Measurements from ENCODE around the gene C10orf88. TPM values are rescaled to one million over a fixed set of nuclear protein-coding genes. Genes with fewer than 3 reads are reported as not detected.

The C10orf88 gene
- total and polyA plus RNA-seq, 2 of the 13 experiments (the other 11 are each of a cell fraction or from before 2014, with no cell fraction given) = 4.6 to 11.8 TPM

DNA sequence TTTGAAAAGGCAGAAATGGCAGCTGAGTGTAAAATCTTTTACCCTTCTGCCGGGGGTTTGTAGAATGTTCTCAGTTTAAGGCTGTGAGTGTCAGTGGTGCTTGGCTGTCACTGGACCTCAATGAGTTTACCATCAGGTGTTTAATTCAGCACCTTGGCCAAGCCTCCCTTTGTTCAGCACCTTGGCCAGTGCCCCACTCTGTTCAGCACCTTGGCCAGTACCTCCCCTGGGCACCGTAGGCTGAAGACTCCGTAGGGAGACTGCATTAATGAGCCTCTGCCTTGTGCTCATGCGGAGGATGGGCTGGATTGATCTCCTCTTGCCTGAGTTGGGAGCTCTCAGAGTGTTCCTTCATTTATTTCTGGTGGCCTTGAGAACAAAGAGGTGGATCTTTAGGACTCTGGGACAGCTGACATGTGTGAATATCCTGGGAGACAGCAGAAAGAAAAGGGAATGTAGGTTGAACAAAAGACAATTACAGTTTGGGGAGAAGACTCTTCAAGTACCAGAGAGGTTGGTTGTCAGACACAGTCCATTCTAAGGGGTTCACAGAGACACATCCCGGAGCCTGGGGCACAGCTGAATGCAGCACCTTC lies 42.0 kb downstream of the C10orf88 start (continued):
- TF ChIP-seq MTF1 (CRISPR knock-in tag; IDR thresholded peaks at IDR 0.05) (peak; percentile 99), THAP11 (CRISPR knock-in tag; IDR thresholded peaks at IDR 0.05) (peak; percentile 91), MBNL3 (CRISPR knock-in tag; conservative IDR thresholded peaks at IDR 0.05) (no peak), NRL (CRISPR knock-in tag; IDR thresholded peaks at IDR 0.05; ENCODE audit: borderline replicate concordance) (peak; percentile 100), ZFP62 (CRISPR knock-in tag; IDR thresholded peaks at IDR 0.05) (no peak), NFRKB (IDR thresholded peaks at IDR 0.05) (no peak), KDM4B (CRISPR knock-in tag; IDR thresholded peaks at IDR 0.05) (peak; percentile 100), SNAI1 (CRISPR knock-in tag; IDR thresholded peaks at IDR 0.05; ENCODE audit: borderline replicate concordance) (peak; percentile 100), ZNF747 (CRISPR knock-in tag; IDR thresholded peaks at IDR 0.05; ENCODE audit: borderline replicate concordance) (peak; percentile 99), ZNF775 (CRISPR knock-in tag; IDR thresholded peaks at IDR 0.05; ENCODE audit: borderline replicate concordance) (peak; percentile 98), ZBTB42 (CRISPR knock-in tag; IDR thresholded peaks at IDR 0.05) (peak; percentile 99), ZNF850 (CRISPR knock-in tag; conservative IDR thresholded peaks at IDR 0.05) (peak; percentile 92; the same call in 1 of the 2 replicates), ZNF780A (CRISPR knock-in tag; IDR thresholded peaks at IDR 0.05) (peak; percentile 100), BORCS8-MEF2B (CRISPR knock-in tag; IDR thresholded peaks at IDR 0.05) (peak; percentile 100), PHF8 (CRISPR knock-in tag; IDR thresholded peaks at IDR 0.05) (peak; percentile 83)
- TF ChIP-seq, protein P1, sequence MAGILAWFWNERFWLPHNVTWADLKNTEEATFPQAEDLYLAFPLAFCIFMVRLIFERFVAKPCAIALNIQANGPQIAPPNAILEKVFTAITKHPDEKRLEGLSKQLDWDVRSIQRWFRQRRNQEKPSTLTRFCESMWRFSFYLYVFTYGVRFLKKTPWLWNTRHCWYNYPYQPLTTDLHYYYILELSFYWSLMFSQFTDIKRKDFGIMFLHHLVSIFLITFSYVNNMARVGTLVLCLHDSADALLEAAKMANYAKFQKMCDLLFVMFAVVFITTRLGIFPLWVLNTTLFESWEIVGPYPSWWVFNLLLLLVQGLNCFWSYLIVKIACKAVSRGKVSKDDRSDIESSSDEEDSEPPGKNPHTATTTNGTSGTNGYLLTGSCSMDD (CRISPR knock-in tag; IDR thresholded peaks at IDR 0.05) = peak; percentile 99
- TF ChIP-seq, protein P2, sequence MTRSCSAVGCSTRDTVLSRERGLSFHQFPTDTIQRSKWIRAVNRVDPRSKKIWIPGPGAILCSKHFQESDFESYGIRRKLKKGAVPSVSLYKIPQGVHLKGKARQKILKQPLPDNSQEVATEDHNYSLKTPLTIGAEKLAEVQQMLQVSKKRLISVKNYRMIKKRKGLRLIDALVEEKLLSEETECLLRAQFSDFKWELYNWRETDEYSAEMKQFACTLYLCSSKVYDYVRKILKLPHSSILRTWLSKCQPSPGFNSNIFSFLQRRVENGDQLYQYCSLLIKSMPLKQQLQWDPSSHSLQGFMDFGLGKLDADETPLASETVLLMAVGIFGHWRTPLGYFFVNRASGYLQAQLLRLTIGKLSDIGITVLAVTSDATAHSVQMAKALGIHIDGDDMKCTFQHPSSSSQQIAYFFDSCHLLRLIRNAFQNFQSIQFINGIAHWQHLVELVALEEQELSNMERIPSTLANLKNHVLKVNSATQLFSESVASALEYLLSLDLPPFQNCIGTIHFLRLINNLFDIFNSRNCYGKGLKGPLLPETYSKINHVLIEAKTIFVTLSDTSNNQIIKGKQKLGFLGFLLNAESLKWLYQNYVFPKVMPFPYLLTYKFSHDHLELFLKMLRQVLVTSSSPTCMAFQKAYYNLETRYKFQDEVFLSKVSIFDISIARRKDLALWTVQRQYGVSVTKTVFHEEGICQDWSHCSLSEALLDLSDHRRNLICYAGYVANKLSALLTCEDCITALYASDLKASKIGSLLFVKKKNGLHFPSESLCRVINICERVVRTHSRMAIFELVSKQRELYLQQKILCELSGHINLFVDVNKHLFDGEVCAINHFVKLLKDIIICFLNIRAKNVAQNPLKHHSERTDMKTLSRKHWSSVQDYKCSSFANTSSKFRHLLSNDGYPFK (CRISPR knock-in tag; IDR thresholded peaks at IDR 0.05; ENCODE audit: borderline replicate concordance) = peak; percentile 89
- TF ChIP-seq, protein P3, sequence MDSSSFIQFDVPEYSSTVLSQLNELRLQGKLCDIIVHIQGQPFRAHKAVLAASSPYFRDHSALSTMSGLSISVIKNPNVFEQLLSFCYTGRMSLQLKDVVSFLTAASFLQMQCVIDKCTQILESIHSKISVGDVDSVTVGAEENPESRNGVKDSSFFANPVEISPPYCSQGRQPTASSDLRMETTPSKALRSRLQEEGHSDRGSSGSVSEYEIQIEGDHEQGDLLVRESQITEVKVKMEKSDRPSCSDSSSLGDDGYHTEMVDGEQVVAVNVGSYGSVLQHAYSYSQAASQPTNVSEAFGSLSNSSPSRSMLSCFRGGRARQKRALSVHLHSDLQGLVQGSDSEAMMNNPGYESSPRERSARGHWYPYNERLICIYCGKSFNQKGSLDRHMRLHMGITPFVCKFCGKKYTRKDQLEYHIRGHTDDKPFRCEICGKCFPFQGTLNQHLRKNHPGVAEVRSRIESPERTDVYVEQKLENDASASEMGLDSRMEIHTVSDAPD (CRISPR knock-in tag; IDR thresholded peaks at IDR 0.05) = peak; percentile 92
- TF ChIP-seq, protein P4, sequence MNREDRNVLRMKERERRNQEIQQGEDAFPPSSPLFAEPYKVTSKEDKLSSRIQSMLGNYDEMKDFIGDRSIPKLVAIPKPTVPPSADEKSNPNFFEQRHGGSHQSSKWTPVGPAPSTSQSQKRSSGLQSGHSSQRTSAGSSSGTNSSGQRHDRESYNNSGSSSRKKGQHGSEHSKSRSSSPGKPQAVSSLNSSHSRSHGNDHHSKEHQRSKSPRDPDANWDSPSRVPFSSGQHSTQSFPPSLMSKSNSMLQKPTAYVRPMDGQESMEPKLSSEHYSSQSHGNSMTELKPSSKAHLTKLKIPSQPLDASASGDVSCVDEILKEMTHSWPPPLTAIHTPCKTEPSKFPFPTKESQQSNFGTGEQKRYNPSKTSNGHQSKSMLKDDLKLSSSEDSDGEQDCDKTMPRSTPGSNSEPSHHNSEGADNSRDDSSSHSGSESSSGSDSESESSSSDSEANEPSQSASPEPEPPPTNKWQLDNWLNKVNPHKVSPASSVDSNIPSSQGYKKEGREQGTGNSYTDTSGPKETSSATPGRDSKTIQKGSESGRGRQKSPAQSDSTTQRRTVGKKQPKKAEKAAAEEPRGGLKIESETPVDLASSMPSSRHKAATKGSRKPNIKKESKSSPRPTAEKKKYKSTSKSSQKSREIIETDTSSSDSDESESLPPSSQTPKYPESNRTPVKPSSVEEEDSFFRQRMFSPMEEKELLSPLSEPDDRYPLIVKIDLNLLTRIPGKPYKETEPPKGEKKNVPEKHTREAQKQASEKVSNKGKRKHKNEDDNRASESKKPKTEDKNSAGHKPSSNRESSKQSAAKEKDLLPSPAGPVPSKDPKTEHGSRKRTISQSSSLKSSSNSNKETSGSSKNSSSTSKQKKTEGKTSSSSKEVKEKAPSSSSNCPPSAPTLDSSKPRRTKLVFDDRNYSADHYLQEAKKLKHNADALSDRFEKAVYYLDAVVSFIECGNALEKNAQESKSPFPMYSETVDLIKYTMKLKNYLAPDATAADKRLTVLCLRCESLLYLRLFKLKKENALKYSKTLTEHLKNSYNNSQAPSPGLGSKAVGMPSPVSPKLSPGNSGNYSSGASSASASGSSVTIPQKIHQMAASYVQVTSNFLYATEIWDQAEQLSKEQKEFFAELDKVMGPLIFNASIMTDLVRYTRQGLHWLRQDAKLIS (CRISPR knock-in tag; IDR thresholded peaks at IDR 0.05) = peak; percentile 99
- TF ChIP-seq, protein P5, sequence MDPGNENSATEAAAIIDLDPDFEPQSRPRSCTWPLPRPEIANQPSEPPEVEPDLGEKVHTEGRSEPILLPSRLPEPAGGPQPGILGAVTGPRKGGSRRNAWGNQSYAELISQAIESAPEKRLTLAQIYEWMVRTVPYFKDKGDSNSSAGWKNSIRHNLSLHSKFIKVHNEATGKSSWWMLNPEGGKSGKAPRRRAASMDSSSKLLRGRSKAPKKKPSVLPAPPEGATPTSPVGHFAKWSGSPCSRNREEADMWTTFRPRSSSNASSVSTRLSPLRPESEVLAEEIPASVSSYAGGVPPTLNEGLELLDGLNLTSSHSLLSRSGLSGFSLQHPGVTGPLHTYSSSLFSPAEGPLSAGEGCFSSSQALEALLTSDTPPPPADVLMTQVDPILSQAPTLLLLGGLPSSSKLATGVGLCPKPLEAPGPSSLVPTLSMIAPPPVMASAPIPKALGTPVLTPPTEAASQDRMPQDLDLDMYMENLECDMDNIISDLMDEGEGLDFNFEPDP (CRISPR knock-in tag; conservative IDR thresholded peaks at IDR 0.05) = peak; percentile 100

Data from HepG2 (cell line).